GM12872 (cell line): ENCODE data around the gene TRUB1.

Source experiments
- CTCF ChIP-seq: IDR thresholded peaks from 3 replicates; pipeline ENCODE4 v1.5.1; 2011; ENCODE audit warnings: low read depth, mild to moderate bottlenecking, low read length, moderate library complexity; ENCODE audit not compliant: insufficient read depth

The TRUB1 gene

DNA sequence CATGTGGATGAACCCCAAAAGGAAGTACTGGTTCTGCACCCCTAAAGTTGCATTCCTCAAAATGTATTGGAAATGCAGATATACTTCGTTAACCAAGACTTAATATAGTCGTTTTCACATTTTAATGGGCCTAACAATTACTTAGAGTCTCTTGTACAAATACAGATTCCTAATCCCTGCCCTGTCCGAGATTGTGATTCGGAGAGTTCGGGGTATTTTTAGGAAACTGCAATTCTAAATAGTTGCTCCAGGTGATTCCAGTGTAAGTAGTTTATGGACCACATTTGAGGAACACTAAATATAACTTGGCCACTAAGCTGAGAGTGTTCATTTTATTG is 830 bp downstream of the TRUB1 start:
- TF ChIP-seq CTCF, result no peak

- TF ChIP-seq CTCF, result no peak
Measured at GRCh38 chr10:114940735-114941134, 2.7 kb downstream of the TRUB1 start.

- TF ChIP-seq CTCF, result no peak
Measured at GRCh38 chr10:114943000-114943399, 5.0 kb downstream of the TRUB1 start.

DNA sequence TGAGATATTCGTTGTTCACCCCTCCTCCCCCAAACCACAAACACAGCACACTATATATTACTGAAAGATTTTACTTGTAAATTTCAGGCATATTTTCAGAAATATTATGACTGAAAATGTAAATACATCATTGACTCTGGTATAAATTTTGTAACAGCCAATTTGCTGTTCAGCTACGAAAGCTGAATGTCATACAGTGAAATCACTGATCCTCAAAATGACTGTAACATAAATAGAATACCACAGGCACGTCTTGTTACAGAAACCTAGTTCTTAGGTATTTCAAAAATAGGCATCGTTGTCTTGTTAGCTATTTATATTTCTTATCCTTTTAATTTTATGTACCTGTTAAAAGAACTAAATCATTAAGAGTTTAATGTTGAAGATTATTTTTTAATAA is 15.1 kb downstream of the TRUB1 start:
- TF ChIP-seq CTCF, result no peak

- TF ChIP-seq CTCF, result no peak
Measured at GRCh38 chr10:114955984-114956383, 18.0 kb downstream of the TRUB1 start.

- TF ChIP-seq CTCF, result no peak
Measured at GRCh38 chr10:114956466-114956865, 18.5 kb downstream of the TRUB1 start.

DNA sequence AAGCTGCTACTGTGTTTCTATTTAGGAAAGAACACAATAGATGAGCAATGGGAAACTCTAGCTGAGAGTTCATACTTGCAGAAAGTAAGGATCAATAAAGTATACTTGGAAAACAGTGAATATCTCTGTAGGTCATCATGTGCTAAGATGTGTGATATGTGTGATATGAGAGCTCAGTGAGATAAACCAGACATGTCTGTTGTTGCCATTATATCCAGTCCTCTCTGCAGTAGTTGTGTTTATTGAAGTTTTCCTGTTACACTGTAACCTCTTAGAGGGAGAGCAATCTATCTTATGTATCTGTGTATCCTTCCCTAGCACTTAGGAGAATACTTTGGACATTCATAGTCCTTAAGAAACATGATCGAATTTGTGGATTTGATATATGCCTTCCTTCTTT is 19.1 kb downstream of the TRUB1 start:
- no peak for TF ChIP-seq CTCF

DNA sequence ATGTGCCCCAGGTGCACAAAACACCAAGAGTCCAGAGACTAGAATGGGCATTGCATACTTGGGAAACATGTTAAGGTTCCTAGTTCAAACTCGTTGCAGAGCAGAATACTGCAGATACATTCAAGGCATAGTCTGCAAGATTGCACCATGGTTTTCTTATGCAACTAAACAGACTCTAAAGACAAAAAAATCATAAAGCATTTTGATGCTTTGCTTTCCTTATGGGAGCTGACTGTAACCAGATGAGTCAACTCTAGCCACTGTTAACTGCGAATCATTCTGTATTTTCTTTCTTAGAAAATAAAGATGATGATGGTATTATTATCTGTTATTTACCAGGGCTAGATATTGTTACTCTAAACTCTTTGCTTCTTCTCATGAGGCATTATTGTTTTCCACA is 19.7 kb downstream of the TRUB1 start:
- no peak for TF ChIP-seq CTCF
